Mucosa of rectum (tissue), 2 donors: Measurements from ENCODE around the gene RPS27L.
A peak's percentile ranks its signal among the peaks of the same experiment; 100 is the strongest.

Source experiments
- H3K27ac ChIP-seq, 2 donors: one replicate each; pipeline ENCODE4 v1.7.0; 2013; ENCODE audit warnings: inconsistent platforms in 2 of 2, low read depth in 2 of 2, low read length in 2 of 2
- H3K27me3 ChIP-seq, 2 donors: one replicate each; pipeline ENCODE4 v1.7.0; 2013; ENCODE audit warnings: low read length in 2 of 2; ENCODE audit not compliant: control insufficient read depth in 2 of 2, insufficient read depth in 2 of 2
- H3K36me3 ChIP-seq, 2 donors: one replicate each; pipeline ENCODE4 v1.7.0; 2013; ENCODE audit warnings: low read length in 2 of 2; ENCODE audit not compliant: control insufficient read depth in 2 of 2, insufficient read depth in 2 of 2
- H3K4me1 ChIP-seq, 2 donors: one replicate each; pipeline ENCODE4 v1.7.0; 2013; ENCODE audit warnings: low read length in 2 of 2, mild to moderate bottlenecking in 1 of 2; ENCODE audit not compliant: control insufficient read depth in 2 of 2, insufficient read depth in 2 of 2
- H3K4me3 ChIP-seq, 2 donors: one replicate each; pipeline ENCODE4 v1.7.0; 2013; ENCODE audit warnings: low read length in 2 of 2
- H3K9ac ChIP-seq, 2 donors: one replicate each; pipeline ENCODE4 v1.7.0; 2013; ENCODE audit warnings: low read length in 2 of 2, low read depth in 1 of 2, mild to moderate bottlenecking in 1 of 2
- H3K9me3 ChIP-seq, 2 donors: one replicate each; pipeline ENCODE4 v1.7.0; 2013; ENCODE audit warnings: low read length in 2 of 2; ENCODE audit not compliant: control insufficient read depth in 2 of 2
- donor health status: healthy.
- donor health status: Normal muscosa, but diverticular disease.

The RPS27L gene

GRCh38 chr15:63145426-63145825 is 11.9 kb downstream of the RPS27L start:
- Histone ChIP-seq H3K4me1 (no peaks in the 10 kb centered on the region), H3K36me3 (peaks cover 8 to 19% of the 10 kb centered on the region in 2 donors), H3K9ac (no peak overlapping the region), H3K27ac (no peak overlapping the region), H3K27me3 (no peaks in the 10 kb centered on the region), H3K9me3 (no peaks in the 10 kb centered on the region), H3K4me3 (no peak overlapping the region)

- Histone ChIP-seq H3K27ac (no peak overlapping the region), H3K27me3 (no peaks in the 10 kb centered on the region), H3K4me1 (no peaks in the 10 kb centered on the region), H3K9ac (no peak overlapping the region), H3K4me3 (no peak overlapping the region), H3K9me3 (no peaks in the 10 kb centered on the region), H3K36me3 (peaks cover 5 to 6% of the 10 kb centered on the region in 2 donors)
Observed at GRCh38 chr15:63140936-63141335, 16.3 kb downstream of the RPS27L start.

- Histone ChIP-seq H3K27ac (no peak overlapping the region), H3K9me3 (no peaks in the 10 kb centered on the region), H3K27me3 (no peaks in the 10 kb centered on the region), H3K4me3 (no peak overlapping the region), H3K4me1 (no peaks in the 10 kb centered on the region), H3K9ac (no peak overlapping the region), H3K36me3 (peaks cover 0 to 7% of the 10 kb centered on the region in 2 donors)
Observed at GRCh38 chr15:63136742-63137141, 20.5 kb downstream of the RPS27L start.

GRCh38 chr15:63135804-63136203 is 21.5 kb downstream of the RPS27L start:
- Histone ChIP-seq H3K9ac (no peak overlapping the region), H3K4me3 (no peak overlapping the region), H3K36me3 (peaks cover 0 to 3% of the 10 kb centered on the region in 2 donors), H3K4me1 (no peaks in the 10 kb centered on the region), H3K27ac (no peak overlapping the region), H3K27me3 (no peaks in the 10 kb centered on the region), H3K9me3 (no peaks in the 10 kb centered on the region)

- Histone ChIP-seq H3K27ac (no peak overlapping the region), H3K4me1 (no peaks in the 10 kb centered on the region)
Observed at GRCh38 chr15:63135281-63135680, 22.0 kb downstream of the RPS27L start.

GRCh38 chr15:63134245-63134985 is 22.9 kb downstream of the RPS27L start:
- H3K27ac ChIP-seq: no peak overlapping the region
- H3K36me3 ChIP-seq: peaks cover 0 to 6% of the 10 kb centered on the region in 2 donors
- no peaks in the 10 kb centered on the region for H3K27me3 ChIP-seq
- H3K4me1 ChIP-seq: no peaks in the 10 kb centered on the region
- no peaks in the 10 kb centered on the region for H3K9me3 ChIP-seq
- no peak overlapping the region for H3K9ac ChIP-seq
- H3K4me3 ChIP-seq: no peak overlapping the region

More at GRCh38 chr15:63135281-63135680, 22.0 kb downstream of the RPS27L start:
- Histone ChIP-seq H3K36me3 (peaks cover 0 to 6% of the 10 kb centered on the region in 2 donors), H3K9ac (no peak overlapping the region), H3K9me3 (no peaks in the 10 kb centered on the region), H3K4me3 (no peak overlapping the region), H3K27me3 (no peaks in the 10 kb centered on the region)

- no peaks in the 10 kb centered on the region for H3K9me3 ChIP-seq
- H3K4me1 ChIP-seq: no peaks in the 10 kb centered on the region
- no peak overlapping the region for H3K9ac ChIP-seq
- no peak overlapping the region for H3K27ac ChIP-seq
- H3K36me3 ChIP-seq: peaks cover 0 to 6% of the 10 kb centered on the region in 2 donors
- no peak overlapping the region for H3K4me3 ChIP-seq
- H3K27me3 ChIP-seq: no peaks in the 10 kb centered on the region
Observed at GRCh38 chr15:63133786-63134185, 23.5 kb downstream of the RPS27L start.

- H3K4me1 ChIP-seq: no peaks in the 10 kb centered on the region
- H3K4me3 ChIP-seq: no peak overlapping the region
- no peaks in the 10 kb centered on the region for H3K9me3 ChIP-seq
- no peak overlapping the region for H3K27ac ChIP-seq
- no peaks in the 10 kb centered on the region for H3K27me3 ChIP-seq
- no peak overlapping the region for H3K9ac ChIP-seq
- peaks cover 4 to 15% of the 10 kb centered on the region in 2 donors for H3K36me3 ChIP-seq
Observed at GRCh38 chr15:63126726-63127125, 30.6 kb downstream of the RPS27L start.

GRCh38 chr15:63124506-63124905 is 32.8 kb downstream of the RPS27L start:
- peaks cover 4 to 12% of the 10 kb centered on the region in 2 donors for H3K36me3 ChIP-seq

GRCh38 chr15:63122002-63122875 is 35.0 kb downstream of the RPS27L start:
- no peaks in the 10 kb centered on the region for H3K9me3 ChIP-seq
- no peaks in the 10 kb centered on the region for H3K27me3 ChIP-seq
- peaks cover 0 to 3% of the 10 kb centered on the region in 2 donors for H3K4me1 ChIP-seq
- peaks cover 0 to 4% of the 10 kb centered on the region in 2 donors for H3K36me3 ChIP-seq
- peak overlapping the region; percentile 80 to 81 for H3K4me3 ChIP-seq
- H3K9ac ChIP-seq: peak overlapping the region; percentile 60 to 89
- H3K27ac ChIP-seq: peak overlapping the region; percentile 92 to 93

More at GRCh38 chr15:63124506-63124905, 32.8 kb downstream of the RPS27L start:
- Histone ChIP-seq H3K27ac (no peak overlapping the region), H3K27me3 (no peaks in the 10 kb centered on the region), H3K9ac (no peak overlapping the region), H3K4me3 (no peak overlapping the region), H3K4me1 (peaks cover 0 to 3% of the 10 kb centered on the region in 2 donors), H3K9me3 (no peaks in the 10 kb centered on the region)
